Measurements from ENCODE around the gene AFAP1.

Gene AFAP1

GRCh38 chr4:7757501-7758471, 181.9 kb downstream of the AFAP1 start:
- H3K27me3 ChIP-seq (ENCODE audit: insufficient read depth, low read length, poor library complexity, severe bottlenecking): no peaks in the 10 kb centered on the region
- no peaks in the 10 kb centered on the region for H3K36me3 ChIP-seq (ENCODE audit: insufficient read depth, low read length)
- no peaks in the 10 kb centered on the region for H3K79me2 ChIP-seq (ENCODE audit: insufficient read depth, low read length)
- H3F3A ChIP-seq (ENCODE audit: low read depth): no peaks in the 10 kb centered on the region
- TF ChIP-seq EZH2phosphoT487 (IDR thresholded peaks at IDR 0.05; ENCODE audit: borderline replicate concordance) (no peak), CTCF (conservative IDR thresholded peaks at IDR 0.05; ENCODE audit: low read length) (no peak)
- peaks cover 3% of the 10 kb centered on the region; the same call in 1 of the 2 replicates for H3K9me3 ChIP-seq (ENCODE audit: insufficient read depth, low read depth, low read length)
- H3K4me3 ChIP-seq (ENCODE audit: low read length, poor library complexity, severe bottlenecking): no peak overlapping the region
- no peaks in the 10 kb centered on the region for H3K4me1 ChIP-seq (ENCODE audit: insufficient read depth, low read length, poor library complexity, severe bottlenecking)
- no peak overlapping the region for H3K4me2 ChIP-seq (ENCODE audit: low read depth, low read length, poor library complexity, severe bottlenecking)
- no peaks in the 10 kb centered on the region for H4K20me1 ChIP-seq (ENCODE audit: insufficient read depth, low read length, poor library complexity, severe bottlenecking)
- H3K9me2 ChIP-seq (replicated peaks; ENCODE audit: low read depth, low read length): no peaks in the 10 kb centered on the region
- H2AFZ ChIP-seq (ENCODE audit: low read length): no peak overlapping the region
- H3K9ac ChIP-seq (ENCODE audit: low read depth, low read length, poor library complexity, severe bottlenecking): no peak overlapping the region

- no peaks in the 10 kb centered on the region for H3K9me2 ChIP-seq (replicated peaks; ENCODE audit: low read depth, low read length)
- no peaks in the 10 kb centered on the region for H3K4me1 ChIP-seq (ENCODE audit: insufficient read depth, low read length, poor library complexity, severe bottlenecking)
- H3K36me3 ChIP-seq (ENCODE audit: insufficient read depth, low read length): no peaks in the 10 kb centered on the region
- no peaks in the 10 kb centered on the region for H3K27me3 ChIP-seq (ENCODE audit: insufficient read depth, low read length, poor library complexity, severe bottlenecking)
- no peak overlapping the region for H2AFZ ChIP-seq (ENCODE audit: low read length)
- H3K9ac ChIP-seq (ENCODE audit: low read depth, low read length, poor library complexity, severe bottlenecking): no peak overlapping the region
- H3K9me3 ChIP-seq (ENCODE audit: insufficient read depth, low read depth, low read length): peaks cover 5% of the 10 kb centered on the region; the same call in 1 of the 2 replicates
- no peaks in the 10 kb centered on the region for H4K20me1 ChIP-seq (ENCODE audit: insufficient read depth, low read length, poor library complexity, severe bottlenecking)
- no peaks in the 10 kb centered on the region for H3F3A ChIP-seq (ENCODE audit: low read depth)
- no peaks in the 10 kb centered on the region for H3K79me2 ChIP-seq (ENCODE audit: insufficient read depth, low read length)
- H3K4me2 ChIP-seq (ENCODE audit: low read depth, low read length, poor library complexity, severe bottlenecking): no peak overlapping the region
- no peak overlapping the region for H3K4me3 ChIP-seq (ENCODE audit: low read length, poor library complexity, severe bottlenecking)
- no peak for TF ChIP-seq EZH2phosphoT487 (IDR thresholded peaks at IDR 0.05; ENCODE audit: borderline replicate concordance)
- TF ChIP-seq CTCF (conservative IDR thresholded peaks at IDR 0.05; ENCODE audit: low read length): no peak
Measured at GRCh38 chr4:7756561-7757355, 182.9 kb downstream of the AFAP1 start.

GRCh38 chr4:7756071-7756470, 183.6 kb downstream of the AFAP1 start:
- H3K4me2 ChIP-seq (ENCODE audit: low read depth, low read length, poor library complexity, severe bottlenecking): no peak overlapping the region
- no peaks in the 10 kb centered on the region for H3K4me1 ChIP-seq (ENCODE audit: insufficient read depth, low read length, poor library complexity, severe bottlenecking)
- H3K79me2 ChIP-seq (ENCODE audit: insufficient read depth, low read length): no peaks in the 10 kb centered on the region
- H4K20me1 ChIP-seq (ENCODE audit: insufficient read depth, low read length, poor library complexity, severe bottlenecking): no peaks in the 10 kb centered on the region
- no peaks in the 10 kb centered on the region for H3K36me3 ChIP-seq (ENCODE audit: insufficient read depth, low read length)
- no peak for TF ChIP-seq EZH2phosphoT487 (IDR thresholded peaks at IDR 0.05; ENCODE audit: borderline replicate concordance)
- TF ChIP-seq CTCF (conservative IDR thresholded peaks at IDR 0.05; ENCODE audit: low read length): no peak
- H3K4me3 ChIP-seq (ENCODE audit: low read length, poor library complexity, severe bottlenecking): no peak overlapping the region
- H3K9me2 ChIP-seq (replicated peaks; ENCODE audit: low read depth, low read length): no peaks in the 10 kb centered on the region
- peaks cover 5% of the 10 kb centered on the region; the same call in 1 of the 2 replicates for H3K9me3 ChIP-seq (ENCODE audit: insufficient read depth, low read depth, low read length)
- no peak overlapping the region for H3K9ac ChIP-seq (ENCODE audit: low read depth, low read length, poor library complexity, severe bottlenecking)
- no peaks in the 10 kb centered on the region for H3F3A ChIP-seq (ENCODE audit: low read depth)
- no peak overlapping the region for H2AFZ ChIP-seq (ENCODE audit: low read length)
- H3K27me3 ChIP-seq (ENCODE audit: insufficient read depth, low read length, poor library complexity, severe bottlenecking): no peaks in the 10 kb centered on the region

Data from Loucy (cell line).